Aorta (tissue), 5 donors: ENCODE measurements around the gene KIF5C. TPM values are rescaled to one million over a fixed set of nuclear protein-coding genes. Genes with fewer than 3 reads are reported as not detected.
A peak's percentile ranks its signal among the peaks of the same experiment; 100 is the strongest.
"Not testable (repeated sequence)": the region's sequence is repeated elsewhere in the genome, so short reads cannot be mapped to it uniquely, and the experiment has no call there.

Experiments
- ATAC-seq: fragments of 200-7000 bp; cut with Tn5 transposase; one replicate; pipeline ENCODE4 v1.9.1; 2022; ENCODE audit warnings: moderate library complexity; ENCODE audit not compliant: low FRiP score
- DNase-seq, 2 donors: peaks; one replicate each; pipeline ENCODE4 v3.0.0-alpha.2; 2020
- H3K27ac ChIP-seq, 2 donors: one replicate each; pipeline ENCODE4 v1.5.1; 2013; ENCODE audit warnings: low read length in 2 of 2, mild to moderate bottlenecking in 2 of 2, moderate library complexity in 2 of 2, control low read depth in 1 of 2, inconsistent platforms in 1 of 2, low read depth in 1 of 2
- H3K27me3 ChIP-seq, 2 donors: one replicate each; pipeline ENCODE4 v1.6.1; 2013; ENCODE audit warnings: control low read depth in 1 of 2, low read length in 1 of 2, mild to moderate bottlenecking in 1 of 2, moderate library complexity in 1 of 2; ENCODE audit not compliant: insufficient read depth in 2 of 2, control insufficient read depth in 1 of 2
- H3K36me3 ChIP-seq, 2 donors: one replicate each; pipeline ENCODE4 v1.6.1; 2013; ENCODE audit warnings: control low read depth in 1 of 2, low read length in 1 of 2, mild to moderate bottlenecking in 1 of 2; ENCODE audit not compliant: insufficient read depth in 2 of 2, control insufficient read depth in 1 of 2
- H3K4me1 ChIP-seq, 2 donors: one replicate each; pipeline ENCODE4 v1.6.1; 2013; ENCODE audit warnings: low read length in 2 of 2, control low read depth in 1 of 2, mild to moderate bottlenecking in 1 of 2, moderate library complexity in 1 of 2; ENCODE audit not compliant: insufficient read depth in 2 of 2, control insufficient read depth in 1 of 2
- H3K4me3 ChIP-seq, 2 donors: one replicate each; pipeline ENCODE4 v1.5.1; 2013; ENCODE audit warnings: low read length in 2 of 2, control low read depth in 1 of 2, mild to moderate bottlenecking in 1 of 2
- H3K9me3 ChIP-seq: one replicate; pipeline ENCODE4 v1.6.1; 2013; ENCODE audit warnings: mild to moderate bottlenecking, low read length; ENCODE audit not compliant: control insufficient read depth
- WGBS, 2 donors: extraction: QIAGEN DNeasy Blood & Tissue Kit; methylation state at CpG; one replicate each; pipeline ENCODE4 v1.1.7; 2013; 5-methylcytosine and 5-hydroxymethylcytosine counted together
- intact Hi-C, 2 donors: fragments of 100-400 bp; cut with DNase I; formaldehyde crosslinking; loops; one replicate each; pipeline versions ENCODE4 v1.14.2 to v1.15.0; 2022
- polyA plus RNA-seq, 2 donors: library from polyadenylated mRNA; stranded (reverse); fragments of 200-250 nt; gene quantifications; one replicate each; pipeline ENCODE4 v1.2.3, GENCODE V29; 2013
- total RNA-seq, 2 donors: library from RNA; stranded (reverse); fragmentation: NEBNext Ultra II Directional; extraction: Animal tissue kit (Norgen Biotek cat#: 25700); gene quantifications; one replicate each; pipeline ENCODE4 v1.2.1, GENCODE V29; 2021
- donor health status: healthy with polysubstance abuse.
- donor health status: Bipolar disorder and iron deficiency.
- donor health status: DM: no; HTN: no; CAD: no.
- donor health status: DM: no; HTN: no; CAD: no.
- donor health status: DM: yes; HTN: yes; CAD: no.

Gene KIF5C
- total and polyA plus RNA-seq, 4 donors, result 1.5 to 3.4 (median 1.9) TPM

DNA sequence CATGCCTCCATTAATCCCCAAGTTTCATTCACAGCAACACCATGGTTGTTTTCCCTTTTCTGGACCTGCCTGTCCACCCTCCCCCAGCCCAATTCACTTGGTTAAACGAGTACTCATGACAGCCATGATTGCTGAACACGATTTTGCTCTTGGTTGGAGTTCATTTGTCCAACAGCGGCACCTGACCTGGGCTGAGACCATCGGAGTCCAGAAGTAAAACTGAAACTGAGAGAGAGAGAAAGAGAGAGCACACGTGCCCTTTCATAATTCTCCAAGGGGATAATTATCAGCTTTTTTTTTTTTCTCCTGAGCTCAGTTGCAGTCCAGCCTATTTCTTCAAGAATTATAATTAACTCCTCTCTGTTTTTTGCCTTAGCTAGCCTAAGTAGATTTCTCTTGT, 13.7 kb upstream of the KIF5C start:
- Histone ChIP-seq H3K36me3 (no peaks in the 10 kb centered on the region), H3K27ac (no peak overlapping the region), H3K4me1 (no peaks in the 10 kb centered on the region), H3K9me3 (no peaks in the 10 kb centered on the region), H3K4me3 (no peak overlapping the region), H3K27me3 (no peaks in the 10 kb centered on the region)
- ATAC-seq (no peak), DNase-seq (no peak)
- WGBS, 2 donors, result 83 to 87% methylated on average over 5 of the region's 5 CpGs
- intact Hi-C loops, result no loop called here

- H3K36me3 ChIP-seq, ATAC-seq, H3K4me3 ChIP-seq, H3K9me3 ChIP-seq, H3K4me1 ChIP-seq, intact Hi-C loops, H3K27me3 ChIP-seq, DNase-seq, H3K27ac ChIP-seq: not testable (repeated sequence)
- 87 to 91% methylated on average over 6 of the region's 6 CpGs for WGBS, 2 donors
These were observed 12.5 kb upstream of the KIF5C start for GRCh38 chr2:148862478-148862877.

DNA sequence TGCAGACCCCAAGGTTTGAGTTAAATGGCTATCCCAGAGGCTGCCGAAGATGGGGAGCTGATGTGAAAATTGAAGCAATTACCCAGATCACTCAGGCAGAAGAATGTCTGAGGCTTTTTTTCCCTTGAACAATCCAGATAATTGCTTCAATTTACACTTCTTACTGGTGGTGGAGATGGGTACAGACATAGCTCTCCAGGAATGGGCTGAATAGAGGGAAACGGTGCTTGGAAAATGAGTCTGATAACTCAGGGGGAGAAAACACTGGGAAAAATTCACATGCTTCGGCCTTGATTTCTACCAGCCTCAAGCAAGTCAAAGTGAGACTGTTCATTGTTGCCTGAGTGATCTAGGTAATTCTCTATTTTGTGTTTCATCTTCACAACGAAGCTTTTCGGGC, 9.5 kb upstream of the KIF5C start:
- 84 to 86% methylated on average over 5 of the region's 5 CpGs for WGBS, 2 donors
- Histone ChIP-seq H3K9me3 (no peaks in the 10 kb centered on the region), H3K4me1 (no peaks in the 10 kb centered on the region), H3K36me3 (no peaks in the 10 kb centered on the region), H3K4me3 (no peak overlapping the region), H3K27me3 (peaks cover 0 to 1% of the 10 kb centered on the region in 2 donors), H3K27ac (no peak overlapping the region)
- intact Hi-C loops, result no loop called here
- DNase-seq (no peak), ATAC-seq (no peak)

DNA sequence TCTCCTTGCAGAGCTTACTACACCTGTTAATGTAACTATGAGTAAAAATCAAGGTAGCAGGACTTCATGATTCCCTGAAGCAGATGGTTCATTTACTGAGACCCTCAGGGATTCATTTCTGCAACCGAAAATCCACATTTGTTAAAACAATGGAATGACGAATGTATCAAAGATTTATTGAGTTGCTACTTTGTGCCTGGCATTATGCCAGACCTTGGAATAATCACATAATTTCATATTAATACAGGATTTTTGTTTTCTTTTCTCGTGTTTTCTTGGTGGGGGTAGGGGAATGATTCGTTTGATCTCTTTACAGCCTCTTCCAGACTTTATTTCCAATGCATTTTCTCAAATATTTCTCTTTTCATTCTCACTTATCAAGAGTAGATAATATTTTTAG, 8.9 kb upstream of the KIF5C start:
- ATAC-seq (no peak), DNase-seq (no peak)
- intact Hi-C loops, result no loop called here
- Histone ChIP-seq H3K36me3 (no peaks in the 10 kb centered on the region), H3K27me3 (peaks cover 0 to 1% of the 10 kb centered on the region in 2 donors), H3K27ac (no peak overlapping the region), H3K9me3 (no peaks in the 10 kb centered on the region), H3K4me1 (no peaks in the 10 kb centered on the region), H3K4me3 (no peak overlapping the region)
- WGBS, 2 donors, result 41 to 60% methylated on average over 4 of the region's 4 CpGs

GRCh38 chr2:148867079-148867769, 7.8 kb upstream of the KIF5C start:
- H3K27ac ChIP-seq, result no peak overlapping the region
- H3K27me3 ChIP-seq, result peaks cover 0 to 1% of the 10 kb centered on the region in 2 donors
- no peak overlapping the region for H3K4me3 ChIP-seq
- ATAC-seq (no peak), DNase-seq (no peak)
- intact Hi-C loops, result no loop called here
- H3K36me3 ChIP-seq, result no peaks in the 10 kb centered on the region
- H3K9me3 ChIP-seq, result no peaks in the 10 kb centered on the region
- no peaks in the 10 kb centered on the region for H3K4me1 ChIP-seq
- WGBS, 2 donors, result 68 to 71% methylated on average over 4 of the region's 4 CpGs

DNA sequence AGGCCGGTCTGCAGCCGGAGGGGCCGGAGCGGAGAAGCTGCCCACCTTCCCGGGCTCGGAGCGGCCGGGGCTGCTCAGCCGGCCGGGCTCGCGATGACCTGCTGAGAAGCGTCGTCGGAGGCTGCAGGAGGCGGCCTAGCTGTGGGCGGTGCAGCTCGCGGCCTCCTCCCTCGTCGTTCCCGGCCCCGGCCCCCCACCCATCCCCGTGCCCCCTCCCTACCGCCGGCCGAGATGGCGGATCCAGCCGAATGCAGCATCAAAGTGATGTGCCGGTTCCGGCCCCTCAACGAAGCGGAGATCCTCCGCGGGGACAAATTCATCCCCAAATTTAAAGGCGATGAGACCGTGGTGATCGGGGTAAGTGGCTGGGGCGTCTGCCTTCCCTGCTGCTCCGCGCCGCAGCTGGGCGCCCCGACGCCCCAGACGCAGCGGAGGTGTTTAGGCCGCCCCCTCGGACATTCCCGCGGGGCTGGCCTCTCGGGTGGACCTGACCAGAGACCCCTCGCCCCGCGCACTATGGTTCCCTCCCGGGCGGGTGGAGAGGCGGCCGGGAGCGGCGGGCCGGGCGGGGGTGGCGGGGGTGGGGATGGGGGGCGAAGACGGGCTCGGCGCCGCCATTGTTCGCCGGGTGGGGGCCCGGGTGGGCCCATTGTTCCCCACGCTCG, 492 bp downstream of the KIF5C start:
- DNase-seq (no peak), ATAC-seq (no peak)
- Histone ChIP-seq H3K36me3 (no peaks in the 10 kb centered on the region), H3K27me3 (no peaks in the 10 kb centered on the region), H3K4me3 (peak overlapping the region; percentile 74 to 75), H3K4me1 (peaks cover 0 to 3% of the 10 kb centered on the region in 2 donors), H3K9me3 (no peaks in the 10 kb centered on the region), H3K27ac (no peak overlapping the region)
- intact Hi-C loops, result no loop called here
- WGBS, 2 donors, result 1% methylated on average over 58 to 74 of the region's 74 CpGs

DNA sequence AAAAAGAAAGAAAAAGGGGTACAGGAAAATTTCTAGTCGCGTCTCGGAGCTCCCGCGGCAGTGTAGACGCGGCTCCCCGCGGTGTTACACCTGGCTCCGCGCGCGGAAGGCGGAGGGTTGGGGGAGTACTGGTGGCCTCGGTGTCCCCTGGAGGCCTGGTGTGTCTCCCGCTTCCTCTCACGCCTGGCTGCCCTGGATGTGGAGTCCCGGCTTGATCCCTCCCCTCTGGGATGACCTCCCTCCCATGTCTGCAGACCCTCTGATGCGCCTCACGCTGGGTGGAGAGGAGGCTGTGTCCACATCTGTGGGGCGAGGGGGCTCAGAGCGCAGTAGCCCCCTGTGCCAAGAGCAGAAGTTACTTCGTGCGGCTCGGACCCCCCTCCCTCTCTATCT, 1.2 kb downstream of the KIF5C start:
- intact Hi-C loops, result no loop called here
- Histone ChIP-seq H3K27ac (no peak overlapping the region), H3K27me3 (no peaks in the 10 kb centered on the region), H3K4me1 (peaks cover 0 to 3% of the 10 kb centered on the region in 2 donors), H3K36me3 (no peaks in the 10 kb centered on the region), H3K9me3 (peaks cover 2% of the 10 kb centered on the region), H3K4me3 (peak overlapping the region in 1 of 2 donors; percentile 74)
- 2 to 3% methylated on average over 25 of the region's 25 CpGs for WGBS, 2 donors
- peak; percentile 37 for ATAC-seq
- no peak for DNase-seq

- WGBS, 2 donors, result 7 to 8% methylated on average over 34 of the region's 34 CpGs
- Histone ChIP-seq H3K4me3 (no peak overlapping the region), H3K27me3 (no peaks in the 10 kb centered on the region), H3K4me1 (peaks cover 0 to 3% of the 10 kb centered on the region in 2 donors), H3K36me3 (no peaks in the 10 kb centered on the region), H3K27ac (no peak overlapping the region), H3K9me3 (peaks cover 2% of the 10 kb centered on the region)
- intact Hi-C loops, result no loop called here
- DNase-seq, result no peak
- no peak for ATAC-seq
These were observed 1.8 kb downstream of the KIF5C start for GRCh38 chr2:148876595-148877402.
